GM19324 (cell line): ENCODE measurements around the gene KANSL3.

Source experiments
- ATAC-seq: cut with Tn5 transposase; IDR thresholded peaks from one replicate; pipeline ENCODE4 v1.9.1; 2021; ENCODE audit warnings: mild to moderate bottlenecking, moderate library complexity; ENCODE audit not compliant: unreplicated experiment, low FRiP score

KANSL3 gene

DNA sequence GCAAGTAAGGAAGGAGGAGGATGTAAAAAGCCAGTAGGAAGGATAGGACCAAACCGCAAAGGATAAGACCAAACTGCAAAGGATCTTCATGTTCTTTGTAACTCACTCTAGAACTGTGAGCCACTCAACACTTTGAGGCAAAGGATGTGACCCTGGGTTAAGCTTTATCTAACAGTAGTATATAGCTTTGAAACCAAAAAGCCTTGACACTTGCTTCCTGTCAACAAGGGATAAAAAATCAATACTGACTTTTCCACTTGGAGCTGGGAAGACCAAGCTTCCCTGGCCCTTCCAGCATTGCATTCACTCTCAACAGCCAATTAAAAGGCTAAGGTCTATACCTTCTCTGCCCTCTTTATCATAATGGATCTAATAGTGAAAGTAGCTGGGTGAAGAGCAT is 22.0 kb downstream of the KANSL3 start:
- ATAC-seq: no peak

DNA sequence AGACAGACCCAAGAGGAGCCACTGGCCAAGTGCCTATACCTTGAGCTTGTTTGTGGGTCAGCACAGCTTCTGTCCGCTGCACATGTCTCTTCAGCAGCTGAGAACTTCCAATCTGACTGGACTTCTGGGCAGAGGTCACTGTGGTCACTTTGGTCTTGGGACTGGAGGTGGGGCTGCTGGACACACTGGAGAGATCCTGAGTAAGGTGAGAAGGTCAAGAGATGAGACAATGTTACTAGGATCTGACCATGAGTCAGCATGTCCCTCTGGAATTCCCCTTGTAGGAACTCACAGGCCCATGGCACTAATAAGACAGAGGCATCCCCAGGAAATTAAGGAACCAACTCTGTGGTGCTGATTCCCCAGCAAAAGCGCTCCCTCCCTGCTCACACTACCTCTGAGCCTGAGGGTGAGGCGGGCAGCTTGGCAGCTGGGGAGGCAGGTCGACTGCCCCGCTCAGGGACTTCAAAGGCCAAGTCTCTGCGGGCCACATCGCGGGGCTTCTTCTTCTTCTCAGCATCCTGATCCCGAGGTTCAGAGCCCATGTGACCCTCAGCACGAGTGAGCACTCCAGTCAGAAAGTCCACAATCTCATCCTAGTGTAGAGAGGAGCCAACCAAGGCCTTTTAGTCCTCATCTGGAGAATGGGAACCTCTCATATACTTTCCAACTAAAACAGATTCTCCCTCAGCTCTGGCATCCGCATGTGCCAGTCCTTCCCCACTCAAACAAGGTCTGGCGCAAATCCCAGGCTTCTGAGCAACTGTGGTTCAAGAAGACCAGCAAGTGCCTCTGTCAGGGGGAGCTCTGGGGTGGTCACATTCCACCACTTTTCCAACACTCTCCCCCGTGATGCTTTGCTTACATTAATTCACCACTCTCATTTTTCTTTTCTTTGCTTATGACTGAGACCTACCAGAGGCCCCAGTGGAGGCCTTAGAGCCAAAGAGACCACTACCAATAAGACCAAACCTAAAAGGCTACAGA is 29.4 kb downstream of the KANSL3 start:
- no peak for ATAC-seq

DNA sequence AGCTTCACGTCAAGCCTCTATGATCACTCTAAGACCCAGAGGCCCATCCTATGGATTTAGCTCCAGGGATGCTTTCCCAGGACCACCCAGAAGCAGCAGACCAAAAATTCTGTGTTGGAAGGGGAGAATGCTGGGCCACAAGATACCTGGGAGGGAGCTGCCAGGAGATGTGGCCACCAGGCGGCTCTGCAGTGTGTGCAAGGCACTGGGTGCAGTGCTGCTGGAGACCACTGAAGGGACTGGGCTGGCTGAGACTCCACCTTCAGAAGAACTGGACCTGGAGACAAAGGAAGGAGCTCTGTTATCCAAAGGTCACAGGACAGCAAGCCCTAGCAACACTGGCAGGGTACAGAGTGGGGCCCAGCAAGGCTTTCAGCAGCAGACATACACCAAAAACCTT is 34.0 kb downstream of the KANSL3 start:
- no peak for ATAC-seq

DNA sequence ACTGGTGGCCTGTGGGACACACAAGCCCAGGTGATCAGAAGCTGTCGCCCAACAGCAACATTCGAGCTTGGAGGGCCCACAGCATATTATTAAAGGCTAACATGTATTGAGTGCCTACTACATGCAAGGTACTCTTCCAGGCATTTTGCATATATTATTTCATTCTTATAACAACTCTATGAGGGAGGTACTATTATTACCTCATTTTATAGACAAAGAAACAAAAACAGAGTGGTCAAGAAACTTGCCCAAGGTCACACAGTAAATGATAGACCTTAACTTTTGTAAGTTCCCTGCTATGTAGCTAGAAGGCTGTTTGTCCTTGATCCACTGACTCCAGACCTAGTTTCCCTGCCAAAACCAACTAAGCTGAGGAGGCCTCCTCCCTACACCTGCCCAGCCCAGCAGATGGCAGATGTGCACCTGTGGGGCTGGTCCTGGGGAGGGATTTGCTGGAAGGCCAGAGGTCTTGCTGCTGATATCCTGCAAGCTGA is 35.7 kb downstream of the KANSL3 start:
- no peak for ATAC-seq

DNA sequence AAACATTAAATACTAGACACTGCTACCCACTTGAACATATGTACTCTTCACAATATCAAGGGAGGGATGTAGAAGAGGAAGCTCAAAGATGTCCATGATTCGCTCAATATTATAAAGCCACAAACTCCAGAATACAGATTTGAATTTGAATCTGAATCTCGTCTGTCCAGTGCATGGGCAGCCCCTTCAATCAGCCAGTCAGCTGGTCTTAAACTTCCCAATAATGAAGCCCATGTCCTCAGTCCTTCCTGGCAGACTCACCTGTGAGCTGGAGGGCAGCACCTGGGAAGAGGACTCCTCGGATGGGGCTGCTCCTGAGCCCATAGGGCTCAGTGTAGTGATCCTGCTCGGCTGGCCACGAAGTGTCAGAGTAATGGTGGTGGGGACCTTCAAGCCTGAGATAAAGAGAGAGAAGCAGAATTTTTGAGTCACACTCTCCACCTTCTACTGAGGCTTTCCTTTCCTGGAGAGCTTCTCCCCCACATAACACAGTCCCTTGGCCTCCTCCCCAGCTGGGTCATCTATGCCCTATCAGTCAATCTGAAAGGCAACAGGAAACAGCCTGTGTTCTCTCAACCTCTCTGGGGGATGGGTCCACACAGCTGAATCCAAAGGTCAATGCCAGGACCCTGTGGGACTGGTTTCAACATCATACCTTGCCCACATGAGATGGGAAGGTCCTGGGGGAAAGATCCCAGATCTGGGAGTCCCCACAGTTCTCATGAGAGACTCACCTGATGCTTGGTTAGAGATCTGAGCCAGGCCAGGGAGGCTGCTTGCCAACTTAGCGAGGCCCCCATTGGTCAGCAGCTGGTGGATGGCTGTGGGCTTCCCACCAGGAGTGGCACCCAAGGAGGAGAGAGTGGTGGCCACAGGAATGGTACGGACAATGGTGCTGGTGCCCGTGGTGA is 36.5 kb downstream of the KANSL3 start:
- ATAC-seq: no peak

DNA sequence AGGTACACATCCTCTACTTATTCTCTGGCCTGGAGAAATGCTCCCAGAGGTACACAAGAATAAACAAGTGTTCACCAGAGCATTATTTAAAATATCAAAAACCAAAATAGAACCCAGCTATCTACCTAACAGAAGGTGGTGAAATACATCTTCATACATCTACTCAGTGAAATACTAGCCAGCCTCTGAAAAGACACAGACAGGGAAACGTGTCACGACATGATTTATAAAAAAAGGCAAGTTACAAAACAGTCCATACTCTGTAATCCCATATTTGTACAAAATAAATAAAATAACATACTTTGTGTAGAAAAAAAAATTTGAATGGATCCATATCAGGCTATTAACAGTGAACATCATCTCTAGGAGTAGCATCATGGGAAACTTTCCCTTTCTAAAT is 38.2 kb downstream of the KANSL3 start:
- no peak for ATAC-seq

DNA sequence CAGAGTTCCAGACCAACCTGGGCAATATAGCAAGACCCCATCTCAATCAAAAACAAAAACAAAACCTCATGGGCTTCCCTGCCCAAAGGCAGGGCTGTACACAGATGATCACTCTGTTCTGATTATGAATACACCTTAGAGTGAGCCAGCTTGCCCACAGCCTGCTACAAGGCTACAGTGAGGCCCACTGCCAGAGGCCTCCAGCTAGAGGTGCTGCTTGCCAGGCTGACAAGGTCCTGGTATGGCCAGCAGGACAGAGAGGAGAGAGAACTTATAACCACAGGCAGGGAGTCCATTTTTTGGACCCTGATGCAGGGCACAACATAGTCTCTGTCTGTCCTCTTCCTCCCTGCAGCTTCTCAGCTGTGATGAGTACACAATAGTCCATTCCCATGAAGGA is 41.5 kb downstream of the KANSL3 start:
- ATAC-seq: no peak

DNA sequence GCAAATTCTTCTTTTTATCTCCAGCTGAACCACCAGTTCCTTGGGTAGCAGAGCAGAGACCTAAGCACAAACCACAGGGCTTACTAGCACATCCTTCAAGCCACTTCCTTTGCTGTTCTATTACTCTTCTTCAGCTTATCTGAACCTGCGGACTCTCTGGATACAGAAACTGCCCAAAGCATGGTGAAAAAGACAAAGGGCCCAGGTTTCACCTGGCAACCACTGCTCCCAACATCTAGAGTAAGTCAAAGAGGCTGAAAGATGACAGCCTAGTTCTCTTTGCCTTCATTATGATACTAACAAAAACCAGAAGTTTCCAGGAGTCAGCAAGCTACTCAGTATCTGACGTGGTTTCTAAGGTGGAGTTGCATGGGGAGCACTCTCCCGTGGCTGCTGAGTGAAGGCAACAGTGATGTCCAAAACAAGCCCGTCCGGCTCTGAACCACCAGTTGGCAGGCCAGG is 43.4 kb downstream of the KANSL3 start:
- no peak for ATAC-seq

DNA sequence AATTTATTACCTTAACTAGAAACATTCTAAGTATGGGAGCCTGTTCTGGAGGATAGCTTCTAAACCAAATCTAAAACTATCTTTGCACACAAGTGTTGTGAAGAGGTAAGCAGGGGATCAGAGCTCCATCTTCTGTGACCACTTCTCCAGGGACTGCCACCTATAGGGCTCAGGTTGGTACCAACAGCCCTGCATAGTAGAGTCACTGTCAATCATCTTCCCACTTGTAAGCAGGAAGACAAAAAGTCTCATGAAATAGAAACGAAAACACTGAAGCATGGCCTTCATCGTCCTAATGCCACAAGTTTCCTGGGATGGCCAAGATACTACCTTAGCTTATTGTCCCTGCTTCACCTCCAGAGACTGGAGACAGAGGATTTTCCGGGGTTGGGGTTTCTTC is 43.8 kb downstream of the KANSL3 start:
- no peak for ATAC-seq

DNA sequence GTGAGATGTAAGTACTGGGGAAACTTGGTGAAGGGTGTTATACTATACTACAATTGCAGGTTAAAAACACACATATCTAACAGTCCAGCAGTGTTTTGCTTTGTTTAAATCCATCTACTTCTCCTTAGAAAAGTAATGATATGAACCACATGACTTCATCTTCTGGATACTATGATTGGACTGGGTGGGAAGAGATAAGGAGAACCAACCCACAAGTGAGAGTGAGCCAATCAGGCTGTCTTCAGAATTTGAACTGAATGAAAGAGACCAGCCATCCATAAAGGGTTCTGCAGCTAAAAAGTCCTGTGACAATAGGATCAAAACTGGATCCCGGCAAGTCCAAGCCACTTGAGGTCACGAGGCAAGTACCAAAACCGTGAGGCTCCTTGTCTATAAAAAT is 46.6 kb downstream of the KANSL3 start:
- no peak for ATAC-seq

DNA sequence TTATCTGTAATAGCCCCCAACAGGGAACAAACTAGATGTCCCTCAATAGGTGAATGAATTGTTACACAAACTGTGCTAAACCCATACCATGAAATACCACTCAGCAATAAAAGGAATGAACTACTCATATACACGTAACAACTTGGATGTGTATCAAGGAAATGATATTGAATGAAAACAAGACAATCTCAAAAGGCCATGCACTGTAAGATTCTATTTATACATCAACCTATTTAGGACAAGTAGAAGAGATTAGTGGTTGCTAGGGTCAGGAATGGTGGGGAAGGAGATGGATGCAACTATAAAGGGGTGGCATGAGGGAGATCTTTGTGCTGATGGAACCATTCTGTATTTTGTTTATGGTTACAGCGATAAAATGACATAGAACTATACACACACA is 47.1 kb downstream of the KANSL3 start:
- ATAC-seq: no peak

DNA sequence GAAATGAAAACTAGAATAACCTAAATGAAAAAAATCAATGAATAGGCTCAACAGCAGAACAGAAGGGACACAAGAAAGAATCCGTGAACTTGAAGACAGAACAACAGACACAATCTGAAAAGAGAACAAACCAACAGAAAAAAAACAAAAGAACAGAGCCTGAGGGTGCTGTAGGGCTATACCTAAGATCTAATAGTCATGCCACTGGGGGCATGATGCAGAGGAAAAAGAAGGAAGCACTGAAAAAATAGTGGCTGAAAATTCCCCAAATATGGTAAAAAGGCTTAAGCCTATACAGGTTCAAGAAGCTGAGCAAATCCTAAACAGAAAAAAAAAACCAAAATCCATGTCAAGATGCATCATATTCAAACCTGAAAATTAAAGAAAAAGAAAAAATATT is 50.3 kb downstream of the KANSL3 start:
- no peak for ATAC-seq

DNA sequence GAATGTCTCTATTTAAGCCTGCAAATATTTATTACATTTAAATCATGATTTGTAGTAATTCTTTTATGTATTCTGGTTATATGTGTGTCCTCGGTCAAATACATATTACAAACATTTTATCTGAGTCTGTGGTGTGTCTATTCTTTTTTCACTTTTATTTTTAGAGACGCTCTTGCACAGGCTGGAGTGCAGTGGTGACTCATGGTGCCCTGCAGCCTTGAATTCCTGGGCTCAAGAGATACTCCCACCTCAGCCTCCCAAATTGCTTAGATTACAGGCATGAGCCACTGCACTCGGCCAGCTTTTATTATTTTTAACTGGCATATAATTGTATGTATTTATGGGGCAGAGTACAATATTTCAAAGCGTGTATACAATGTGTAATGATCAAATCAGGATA is 54.1 kb downstream of the KANSL3 start:
- ATAC-seq: no peak

DNA sequence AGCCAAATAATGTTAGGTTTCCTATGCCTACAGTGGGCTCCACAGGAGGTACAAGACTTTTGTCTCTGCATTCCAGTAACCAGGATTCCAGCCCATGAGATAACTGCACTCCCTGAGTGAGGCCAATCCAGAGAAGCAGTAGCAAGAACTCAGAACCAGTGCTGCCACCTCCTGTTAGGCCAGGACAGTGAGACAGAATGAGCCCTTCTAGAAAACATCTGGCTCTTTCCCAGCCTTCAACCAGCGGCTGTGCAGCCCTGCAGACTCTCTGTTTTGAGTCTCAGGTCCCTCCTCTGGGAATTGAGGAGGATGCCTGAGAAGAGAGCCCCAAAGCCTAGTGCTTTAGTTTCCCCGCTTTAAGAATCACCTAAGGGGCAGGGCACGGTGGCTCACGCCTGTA is 57.3 kb downstream of the KANSL3 start:
- no peak for ATAC-seq

DNA sequence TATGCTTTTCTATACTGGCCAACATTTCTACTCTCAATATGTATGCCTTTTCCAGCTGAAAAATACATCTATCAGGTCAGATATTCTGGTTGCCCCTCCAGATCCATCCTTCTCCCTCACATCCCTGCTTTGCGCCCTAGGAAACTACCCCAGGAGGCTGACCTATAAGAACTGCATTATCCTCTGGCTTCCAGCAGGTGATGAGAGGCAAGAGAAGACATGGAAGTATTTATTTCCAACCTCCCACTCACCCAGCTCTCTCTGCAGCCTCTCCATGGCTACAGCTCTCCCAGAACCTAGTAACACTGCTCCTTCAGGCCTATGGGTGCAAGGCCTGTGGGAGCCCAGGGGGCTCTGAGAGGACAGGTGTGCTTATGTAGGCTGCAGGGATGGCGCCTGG is 58.7 kb downstream of the KANSL3 start:
- no peak for ATAC-seq

DNA sequence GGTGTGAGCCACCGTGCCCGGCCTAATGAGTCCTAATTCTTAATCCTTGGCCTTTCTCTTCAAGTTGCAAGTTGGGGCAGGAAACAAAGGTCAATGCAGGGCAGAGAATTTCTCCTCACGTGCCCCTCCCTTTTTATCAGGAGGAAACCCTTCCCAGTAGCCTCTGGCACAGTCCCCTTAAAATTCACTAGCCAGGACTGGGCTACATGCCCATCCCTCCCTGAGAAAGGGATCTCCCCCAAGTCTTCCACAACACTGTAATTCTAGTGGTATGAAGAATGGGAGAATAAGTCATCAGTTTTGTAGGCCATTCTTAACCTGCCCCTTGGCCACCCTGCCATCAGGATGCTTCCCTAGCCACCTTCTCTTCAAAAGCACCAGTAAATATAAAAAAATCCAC is 59.4 kb downstream of the KANSL3 start:
- no peak for ATAC-seq

DNA sequence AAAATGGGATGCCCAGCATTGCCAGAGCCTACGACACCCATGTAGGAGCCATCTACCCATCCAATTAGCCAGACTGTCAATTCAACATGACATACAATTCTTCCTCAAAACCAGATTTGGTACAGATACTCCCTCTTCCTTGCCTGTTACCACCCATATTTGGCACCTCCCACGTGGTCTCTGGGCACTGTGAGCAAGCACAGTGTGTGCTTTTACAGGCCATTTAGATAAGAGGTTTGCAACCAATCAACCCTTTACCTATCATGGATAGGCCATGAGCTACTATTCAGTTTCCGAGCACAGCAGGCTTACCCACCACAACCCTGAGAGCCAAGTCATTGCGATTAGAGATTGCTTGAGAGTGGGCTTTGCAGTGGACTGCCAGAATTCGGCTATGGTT is 60.6 kb downstream of the KANSL3 start:
- no peak for ATAC-seq

DNA sequence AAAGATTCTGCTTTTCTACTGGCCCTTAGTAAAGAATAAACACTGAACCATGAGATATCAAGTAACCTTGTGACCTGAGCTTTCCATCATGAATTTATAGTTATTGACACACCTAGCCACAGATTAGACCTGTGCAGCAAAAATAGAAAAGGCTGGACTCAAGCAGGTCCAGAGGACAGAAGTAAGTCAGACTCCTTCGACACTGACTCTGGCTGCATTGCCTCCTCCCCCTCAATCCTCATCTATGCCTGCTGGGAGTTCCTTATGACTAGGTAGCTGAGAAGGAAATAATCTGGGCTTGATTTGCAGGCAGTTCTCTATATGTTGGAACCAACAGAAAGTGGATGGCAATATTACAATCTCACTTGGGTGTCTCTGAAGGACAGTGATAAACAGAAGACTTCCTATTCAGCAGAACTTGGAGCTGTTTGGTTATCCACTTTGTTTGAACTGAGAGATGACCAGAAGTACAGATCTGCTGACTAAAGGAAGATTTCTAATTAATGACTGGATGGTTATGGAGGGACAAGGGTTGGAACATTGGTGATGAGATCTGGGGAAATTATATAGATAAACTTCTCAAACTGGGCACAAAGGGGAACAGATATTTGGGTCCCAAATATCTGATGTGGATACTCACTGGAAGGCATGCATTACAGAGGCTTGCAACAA is 62.2 kb downstream of the KANSL3 start:
- ATAC-seq: no peak

DNA sequence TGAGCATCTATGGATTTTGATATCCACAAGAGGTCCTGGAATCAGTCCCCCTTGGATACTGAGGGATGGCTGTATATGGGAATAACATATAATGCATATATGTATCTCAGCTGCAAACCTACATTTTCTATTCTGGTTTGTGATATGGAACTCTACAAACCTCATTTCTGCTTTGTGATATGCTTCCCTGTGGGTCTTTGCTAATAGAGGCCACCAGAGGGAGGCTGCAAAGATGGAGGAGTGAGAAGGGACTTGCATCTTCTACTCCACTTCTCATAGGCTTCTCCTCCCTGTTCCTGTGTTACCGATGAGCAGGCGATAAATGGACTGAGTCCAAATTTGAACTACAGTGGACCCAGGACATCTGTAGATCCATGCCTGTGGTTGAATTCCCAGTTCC is 63.7 kb downstream of the KANSL3 start:
- ATAC-seq: no peak

DNA sequence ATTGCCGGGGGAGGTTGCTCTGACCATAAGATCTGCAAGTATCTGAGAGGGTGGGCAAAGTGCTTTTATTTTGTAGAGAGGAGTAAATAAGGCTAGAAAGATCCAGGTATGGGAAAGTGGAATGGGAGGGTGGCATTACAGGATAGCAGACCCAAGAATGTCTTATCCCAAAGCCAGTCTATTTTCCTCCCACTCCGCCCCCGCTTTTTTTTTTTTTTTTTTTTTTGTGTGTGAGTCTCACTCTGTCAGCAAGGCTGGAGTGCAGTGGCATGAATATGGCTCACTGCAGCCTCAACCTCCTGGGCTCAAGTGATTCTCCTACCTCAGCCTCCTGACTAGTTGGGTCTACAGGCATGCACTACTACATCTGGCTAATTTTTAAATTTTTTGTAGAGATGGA is 70.0 kb downstream of the KANSL3 start:
- no peak for ATAC-seq

DNA sequence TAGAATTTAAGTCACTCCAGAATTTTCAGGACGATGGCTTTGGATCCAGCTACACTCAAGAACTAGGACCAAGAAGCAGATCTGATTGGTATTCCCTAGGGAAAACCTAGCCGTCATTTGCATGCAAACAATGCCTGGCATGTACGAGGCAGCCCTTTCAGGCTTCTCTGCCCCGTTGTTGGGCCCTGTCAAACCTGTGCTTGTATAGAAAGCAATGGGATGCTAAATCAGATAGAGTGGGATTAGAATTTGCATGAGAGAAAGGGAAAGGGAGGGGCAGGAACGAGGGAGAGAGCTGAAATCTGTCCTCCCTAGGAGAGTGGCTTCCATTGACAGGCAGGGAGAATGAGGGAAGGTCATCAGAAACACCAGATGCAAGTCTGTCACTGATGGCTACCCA is 73.0 kb downstream of the KANSL3 start:
- no peak for ATAC-seq
